ENCODE measurements around the gene ACYP1.
"Not testable (repeated sequence)": the region's sequence is repeated elsewhere in the genome, so short reads cannot be mapped to it uniquely, and the experiment has no call there.

DNA sequence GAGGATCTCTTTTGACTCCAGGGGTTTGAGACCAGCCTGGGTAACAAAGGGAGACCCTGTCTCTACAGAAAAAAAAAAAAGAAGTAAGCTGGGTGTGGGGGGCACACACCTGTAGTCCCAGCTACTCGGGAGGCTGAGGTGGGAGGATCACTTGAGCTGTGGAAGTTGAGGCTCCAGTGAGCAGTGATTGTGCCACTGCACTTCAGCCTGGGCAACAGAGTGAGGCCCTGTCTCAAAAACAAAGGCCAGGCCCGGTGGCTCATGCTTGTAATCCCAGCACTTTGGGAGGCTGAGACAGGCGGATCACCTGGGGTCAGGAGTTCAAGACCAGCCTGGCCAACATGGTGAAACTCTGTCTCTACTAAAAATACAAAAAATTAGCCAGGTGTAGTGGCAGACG, 3.9 kb upstream of the ACYP1 start:
- not testable (repeated sequence) for TF ChIP-seq POLR2AphosphoS5, CTCF, POLR2A (IDR thresholded peaks at IDR 0.05)
